HG03066 (cell line): ENCODE measurements around the gene KIZ.
A peak's percentile ranks its signal among the peaks of the same experiment; 100 is the strongest.
"Not testable (repeated sequence)": the region's sequence is repeated elsewhere in the genome, so short reads cannot be mapped to it uniquely, and the experiment has no call there.

Experiments used
- ATAC-seq: cut with Tn5 transposase; IDR thresholded peaks from one replicate; pipeline ENCODE4 v1.9.1; 2021; ENCODE audit warnings: low read depth; ENCODE audit not compliant: unreplicated experiment

Gene KIZ

GRCh38 chr20:21244808-21245207 is 118.9 kb downstream of the KIZ start:
- no peak for ATAC-seq

- no peak for ATAC-seq
Observed at GRCh38 chr20:21246161-21246560, 120.3 kb downstream of the KIZ start.

- not testable (repeated sequence) for ATAC-seq
Observed at GRCh38 chr20:21247603-21248095, 121.8 kb downstream of the KIZ start.

- no peak for ATAC-seq
Observed at GRCh38 chr20:21251278-21251677, 125.4 kb downstream of the KIZ start.

GRCh38 chr20:21257192-21257591 is 131.3 kb downstream of the KIZ start:
- ATAC-seq, result no peak

- no peak for ATAC-seq
Observed at GRCh38 chr20:21258411-21258810, 132.5 kb downstream of the KIZ start.

GRCh38 chr20:21259346-21259745 is 133.5 kb downstream of the KIZ start:
- no peak for ATAC-seq

GRCh38 chr20:21262812-21263211 is 136.9 kb downstream of the KIZ start:
- ATAC-seq, result no peak

- ATAC-seq, result no peak
Observed at GRCh38 chr20:21265261-21266190, 139.6 kb downstream of the KIZ start.

- no peak for ATAC-seq
Observed at GRCh38 chr20:21266191-21266536, 140.3 kb downstream of the KIZ start.

- no peak for ATAC-seq
Observed at GRCh38 chr20:21269772-21270171, 143.9 kb downstream of the KIZ start.

- no peak for ATAC-seq
Observed at GRCh38 chr20:21270806-21271205, 144.9 kb downstream of the KIZ start.

- ATAC-seq, result peak; percentile 50
Observed at GRCh38 chr20:21272279-21272678, 146.4 kb downstream of the KIZ start.

- ATAC-seq, result peak; percentile 54
Observed at GRCh38 chr20:21272679-21273078, 146.8 kb downstream of the KIZ start.

- ATAC-seq, result no peak
Observed at GRCh38 chr20:21273755-21274386, 148.0 kb downstream of the KIZ start.

- no peak for ATAC-seq
Observed at GRCh38 chr20:21278829-21279228, 152.9 kb downstream of the KIZ start.

- no peak for ATAC-seq
Observed at GRCh38 chr20:21279706-21280521, 154.0 kb downstream of the KIZ start.

- ATAC-seq, result peak; percentile 65
Observed at GRCh38 chr20:21280522-21281016, 154.7 kb downstream of the KIZ start.

GRCh38 chr20:21286775-21287174 is 160.9 kb downstream of the KIZ start:
- ATAC-seq, result no peak

GRCh38 chr20:21288587-21289370 is 162.9 kb downstream of the KIZ start:
- no peak for ATAC-seq
